Measurements from ENCODE around the gene PSME3. TPM values are rescaled to one million over a fixed set of nuclear protein-coding genes. Genes with fewer than 3 reads are reported as not detected.
"Not testable (repeated sequence)": the region's sequence is repeated elsewhere in the genome, so short reads cannot be mapped to it uniquely, and the experiment has no call there.

PSME3 gene
- total RNA-seq, 1 donor from 2014 or later, result 108 TPM

DNA sequence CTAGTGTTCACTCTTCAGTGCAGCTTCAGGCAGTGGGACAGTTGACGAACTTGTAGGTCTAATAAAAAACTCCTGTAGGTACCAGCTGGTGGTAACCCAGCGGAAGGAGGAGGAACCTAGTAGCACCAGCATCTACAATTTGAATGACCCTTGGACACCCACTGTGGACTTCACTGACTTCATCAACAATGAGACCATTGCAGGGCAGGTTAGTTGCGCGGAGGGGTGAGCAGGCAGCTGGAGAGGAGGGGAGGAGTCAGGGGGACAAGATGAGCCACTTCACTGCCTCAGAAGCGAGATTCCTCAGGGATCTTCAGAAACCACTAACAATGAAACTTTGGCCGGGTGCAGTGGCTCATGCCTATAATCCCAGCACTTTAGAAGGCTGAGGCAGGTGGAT, 40.1 kb downstream of the PSME3 start:
- TF ChIP-seq EZH2 (IDR thresholded peaks at IDR 0.05) (no peak), EZH2phosphoT487 (IDR thresholded peaks at IDR 0.05) (no peak)
- TF ChIP-seq, protein P1, sequence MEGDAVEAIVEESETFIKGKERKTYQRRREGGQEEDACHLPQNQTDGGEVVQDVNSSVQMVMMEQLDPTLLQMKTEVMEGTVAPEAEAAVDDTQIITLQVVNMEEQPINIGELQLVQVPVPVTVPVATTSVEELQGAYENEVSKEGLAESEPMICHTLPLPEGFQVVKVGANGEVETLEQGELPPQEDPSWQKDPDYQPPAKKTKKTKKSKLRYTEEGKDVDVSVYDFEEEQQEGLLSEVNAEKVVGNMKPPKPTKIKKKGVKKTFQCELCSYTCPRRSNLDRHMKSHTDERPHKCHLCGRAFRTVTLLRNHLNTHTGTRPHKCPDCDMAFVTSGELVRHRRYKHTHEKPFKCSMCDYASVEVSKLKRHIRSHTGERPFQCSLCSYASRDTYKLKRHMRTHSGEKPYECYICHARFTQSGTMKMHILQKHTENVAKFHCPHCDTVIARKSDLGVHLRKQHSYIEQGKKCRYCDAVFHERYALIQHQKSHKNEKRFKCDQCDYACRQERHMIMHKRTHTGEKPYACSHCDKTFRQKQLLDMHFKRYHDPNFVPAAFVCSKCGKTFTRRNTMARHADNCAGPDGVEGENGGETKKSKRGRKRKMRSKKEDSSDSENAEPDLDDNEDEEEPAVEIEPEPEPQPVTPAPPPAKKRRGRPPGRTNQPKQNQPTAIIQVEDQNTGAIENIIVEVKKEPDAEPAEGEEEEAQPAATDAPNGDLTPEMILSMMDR (IDR thresholded peaks at IDR 0.05), result no peak
- H3K27me3 Mint-ChIP-seq (ENCODE audit: insufficient read depth, low read depth), result peaks cover 4% of the 10 kb centered on the region
- H3K9ac ChIP-seq, result no peak overlapping the region
- no peak overlapping the region for H3K27ac ChIP-seq
- H3K9me3 Mint-ChIP-seq, result peaks cover 24% of the 10 kb centered on the region
- no peak overlapping the region for H3K27ac Mint-ChIP-seq
- H3K79me2 ChIP-seq (ENCODE audit: low read depth), result no peaks in the 10 kb centered on the region
- peaks cover 2% of the 10 kb centered on the region for H3K4me1 Mint-ChIP-seq
- H3K27me3 ChIP-seq, result peaks cover 18% of the 10 kb centered on the region
- H3K4me2 ChIP-seq, result no peak overlapping the region
- H3K4me1 ChIP-seq, result no peaks in the 10 kb centered on the region
- no peaks in the 10 kb centered on the region for H3K36me3 ChIP-seq
- H2AFZ ChIP-seq (replicated peaks), result no peak overlapping the region
- no peaks in the 10 kb centered on the region for H4K20me1 ChIP-seq (ENCODE audit: low read depth)
- H3K4me3 ChIP-seq, result no peak overlapping the region
- peaks cover 4% of the 10 kb centered on the region for H3K9me3 ChIP-seq (ENCODE audit: low read depth)
- H3K4me3 Mint-ChIP-seq, result no peak overlapping the region
- no peaks in the 10 kb centered on the region for H3F3A ChIP-seq (ENCODE audit: low read depth)
- H3K36me3 Mint-ChIP-seq, result no peaks in the 10 kb centered on the region
- DNase-seq (ENCODE audit: low spot score), result peak; percentile 22

GRCh38 chr17:42873932-42874695, 40.9 kb downstream of the PSME3 start:
- not testable (repeated sequence) for H3K4me3 Mint-ChIP-seq; H3K4me1 Mint-ChIP-seq; H3K36me3 ChIP-seq; H3K27ac Mint-ChIP-seq; H3K79me2 ChIP-seq (ENCODE audit: low read depth); H3K4me3 ChIP-seq; H4K20me1 ChIP-seq (ENCODE audit: low read depth); H2AFZ ChIP-seq (replicated peaks); H3K9ac ChIP-seq; H3K27ac ChIP-seq; H3K36me3 Mint-ChIP-seq; H3K4me2 ChIP-seq; H3F3A ChIP-seq (ENCODE audit: low read depth); DNase-seq (ENCODE audit: low spot score); H3K27me3 Mint-ChIP-seq (ENCODE audit: insufficient read depth, low read depth); H3K9me3 ChIP-seq (ENCODE audit: low read depth); H3K4me1 ChIP-seq
- H3K9me3 Mint-ChIP-seq, result peaks cover 24% of the 10 kb centered on the region
- H3K27me3 ChIP-seq, result peaks cover 24% of the 10 kb centered on the region

GRCh38 chr17:42877037-42877436, 43.8 kb downstream of the PSME3 start:
- DNase-seq (ENCODE audit: low spot score), result no peak
- no peak overlapping the region for H3K4me3 ChIP-seq
- H3K36me3 Mint-ChIP-seq, result no peaks in the 10 kb centered on the region
- no peak overlapping the region for H3K4me2 ChIP-seq
- TF ChIP-seq EZH2phosphoT487 (IDR thresholded peaks at IDR 0.05) (no peak), EZH2 (IDR thresholded peaks at IDR 0.05) (no peak)
- TF ChIP-seq, protein P1 (IDR thresholded peaks at IDR 0.05), result no peak
- peaks cover 9% of the 10 kb centered on the region for H3K27me3 Mint-ChIP-seq (ENCODE audit: insufficient read depth, low read depth)
- no peaks in the 10 kb centered on the region for H3K4me1 ChIP-seq
- no peaks in the 10 kb centered on the region for H3F3A ChIP-seq (ENCODE audit: low read depth)
- no peak overlapping the region for H2AFZ ChIP-seq (replicated peaks)
- no peak overlapping the region for H3K4me3 Mint-ChIP-seq
- no peaks in the 10 kb centered on the region for H3K9me3 Mint-ChIP-seq
- no peaks in the 10 kb centered on the region for H3K9me3 ChIP-seq (ENCODE audit: low read depth)
- H3K27ac Mint-ChIP-seq, result no peak overlapping the region
- peaks cover 24% of the 10 kb centered on the region for H3K27me3 ChIP-seq
- H3K4me1 Mint-ChIP-seq, result peaks cover 8% of the 10 kb centered on the region
- no peaks in the 10 kb centered on the region for H3K36me3 ChIP-seq
- no peaks in the 10 kb centered on the region for H4K20me1 ChIP-seq (ENCODE audit: low read depth)
- no peak overlapping the region for H3K9ac ChIP-seq
- H3K79me2 ChIP-seq (ENCODE audit: low read depth), result no peaks in the 10 kb centered on the region
- no peak overlapping the region for H3K27ac ChIP-seq

DNA sequence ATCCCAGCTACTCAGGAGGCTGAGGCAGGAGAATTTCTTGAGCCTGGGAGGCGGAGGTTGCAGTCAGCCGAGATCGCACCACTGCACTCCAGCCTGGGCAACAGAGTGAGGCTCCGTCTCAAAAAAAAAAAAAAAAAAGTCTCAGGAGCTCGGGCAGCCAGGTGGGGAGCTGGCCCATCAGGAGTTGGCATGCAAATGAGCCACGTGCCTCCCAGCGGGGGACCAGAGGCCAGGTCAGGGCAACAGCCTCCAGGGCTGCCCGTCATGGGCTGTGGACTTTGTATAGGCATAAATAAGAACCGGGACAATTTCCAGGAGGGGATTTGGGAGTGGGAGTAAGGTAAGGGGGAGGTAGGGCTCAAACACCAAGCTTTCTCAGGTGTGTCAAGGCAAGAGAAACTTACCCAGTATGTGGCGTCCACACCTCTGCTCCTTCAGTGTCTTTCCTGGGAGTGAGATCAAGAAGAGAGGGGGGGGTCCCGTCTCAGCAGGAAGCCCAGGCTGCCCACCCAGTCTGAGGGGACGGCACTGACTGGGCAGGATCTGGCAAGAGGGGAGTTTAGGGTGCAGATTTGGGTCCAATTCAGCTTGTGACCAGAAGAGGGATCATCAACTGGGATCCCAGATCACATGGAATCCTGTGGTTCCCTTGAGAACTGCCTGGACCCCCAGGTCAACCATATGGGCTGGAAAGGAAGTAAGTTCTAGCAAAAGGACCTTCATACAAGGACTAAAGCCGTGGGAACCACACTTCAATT, 45.1 kb downstream of the PSME3 start:
- Histone ChIP-seq H3K4me3 (no peak overlapping the region), H4K20me1 (ENCODE audit: low read depth) (no peaks in the 10 kb centered on the region), H3K4me2 (peak overlapping the region; percentile 35), H3K36me3 (no peaks in the 10 kb centered on the region), H3K9ac (no peak overlapping the region), H2AFZ (replicated peaks) (no peak overlapping the region), H3K4me1 (no peaks in the 10 kb centered on the region), H3F3A (ENCODE audit: low read depth) (no peaks in the 10 kb centered on the region), H3K27me3 (peaks cover 24% of the 10 kb centered on the region), H3K27ac (no peak overlapping the region), H3K9me3 (ENCODE audit: low read depth) (no peaks in the 10 kb centered on the region), H3K79me2 (ENCODE audit: low read depth) (no peaks in the 10 kb centered on the region)
- Mint-ChIP-seq H3K9me3 (no peaks in the 10 kb centered on the region), H3K27me3 (ENCODE audit: insufficient read depth, low read depth) (peaks cover 9% of the 10 kb centered on the region), H3K4me1 (peaks cover 8% of the 10 kb centered on the region), H3K4me3 (no peak overlapping the region), H3K36me3 (no peaks in the 10 kb centered on the region), H3K27ac (no peak overlapping the region)
- DNase-seq (ENCODE audit: low spot score), result peak; percentile 75
- TF ChIP-seq EZH2phosphoT487 (IDR thresholded peaks at IDR 0.05), result no peak
- no peak for TF ChIP-seq EZH2 (IDR thresholded peaks at IDR 0.05)
- TF ChIP-seq, protein P1 (IDR thresholded peaks at IDR 0.05), result no peak
